ENCODE results near the gene CSPG4. TPM values are rescaled to one million over a fixed set of nuclear protein-coding genes. Genes with fewer than 3 reads are reported as not detected.

Gene CSPG4
- 25.8 TPM for total RNA-seq

GRCh38 chr15:75712668-75713337 lies at the start of gene CSPG4:
Gene CSPG4, minus strand, starts transcription at chr15:75712848. Its CDS starts 93 bp downstream, at chr15:75712755.

GRCh38 chr15:75647370-75648155 lies 65.1 kb downstream of the CSPG4 start, which contains the start of gene SNX33:
Gene SNX33, plus strand, starts transcription at chr15:75647912. Its CDS starts 1,191 bp downstream, at chr15:75649103.

GRCh38 chr15:75639709-75640482 lies 72.8 kb downstream of the CSPG4 start, which contains the start of gene IMP3:
Gene IMP3, minus strand, starts transcription at chr15:75640224. Its CDS starts 56 bp downstream, at chr15:75640168.

GRCh38 chr15:75625542-75626347 lies 86.9 kb downstream of the CSPG4 start, which contains the start of gene SNUPN:
Gene SNUPN, minus strand, starts transcription at chr15:75625725. Its CDS starts 4,674 bp downstream, at chr15:75621051.

Other genes starting within 250 kb of the CSPG4 start
- gene PTPN9, start 133.5 kb downstream of the CSPG4 start, total RNA-seq = 29.2 TPM
- 26.4 TPM for gene SNUPN, start 87.1 kb downstream of the CSPG4 start, total RNA-seq
- gene IMP3, start 72.6 kb downstream of the CSPG4 start, total RNA-seq = 76.1 TPM
- 12.7 TPM for gene SNX33, start 64.9 kb downstream of the CSPG4 start, total RNA-seq
- 53.4 TPM for gene UBE2Q2, start 130.6 kb upstream of the CSPG4 start, total RNA-seq
- gene FBXO22, start 191.0 kb upstream of the CSPG4 start, total RNA-seq = 36.5 TPM